HG02642 (cell line): ENCODE measurements around the gene DNAJB2.
"Not testable (repeated sequence)": the region's sequence is repeated elsewhere in the genome, so short reads cannot be mapped to it uniquely, and the experiment has no call there.

ENCODE experiments used
- ATAC-seq: cut with Tn5 transposase; IDR thresholded peaks from one replicate; pipeline ENCODE4 v1.9.1; 2021; ENCODE audit warnings: mild to moderate bottlenecking; ENCODE audit not compliant: unreplicated experiment, poor library complexity

The DNAJB2 gene

DNA sequence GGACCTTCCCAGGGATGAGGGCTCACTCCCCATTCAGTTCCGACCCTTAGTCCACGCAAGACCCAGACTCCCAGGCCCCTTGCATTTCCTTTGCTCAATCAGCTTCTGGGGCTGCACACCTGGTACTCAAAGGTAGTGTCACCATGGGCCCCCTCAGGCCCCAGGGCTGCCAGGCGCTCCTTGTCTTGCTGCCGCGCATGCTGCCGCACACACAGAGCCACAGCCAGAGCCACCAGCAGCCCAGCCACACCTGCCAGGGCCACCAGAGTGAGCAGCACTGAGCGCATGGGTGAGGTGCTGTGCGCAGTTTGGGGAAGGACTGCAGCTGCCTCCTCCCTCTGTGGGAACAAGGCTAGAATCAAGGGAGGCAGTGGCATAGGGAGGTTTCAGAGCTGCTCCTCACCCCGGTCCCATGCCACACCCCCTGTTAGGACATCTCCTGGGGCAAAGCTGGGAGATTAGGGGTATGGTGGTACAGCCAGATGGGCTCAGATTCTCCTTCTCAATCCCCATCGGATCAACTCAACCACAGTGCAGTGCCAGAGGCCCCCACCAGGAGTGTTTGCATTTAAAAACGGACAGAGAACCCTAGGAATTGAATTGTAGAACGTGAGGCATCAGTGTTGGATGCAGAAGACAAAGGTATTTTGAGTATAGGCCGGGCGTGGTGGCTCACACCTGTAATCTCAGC, 18.7 kb downstream of the DNAJB2 start:
- ATAC-seq: no peak

DNA sequence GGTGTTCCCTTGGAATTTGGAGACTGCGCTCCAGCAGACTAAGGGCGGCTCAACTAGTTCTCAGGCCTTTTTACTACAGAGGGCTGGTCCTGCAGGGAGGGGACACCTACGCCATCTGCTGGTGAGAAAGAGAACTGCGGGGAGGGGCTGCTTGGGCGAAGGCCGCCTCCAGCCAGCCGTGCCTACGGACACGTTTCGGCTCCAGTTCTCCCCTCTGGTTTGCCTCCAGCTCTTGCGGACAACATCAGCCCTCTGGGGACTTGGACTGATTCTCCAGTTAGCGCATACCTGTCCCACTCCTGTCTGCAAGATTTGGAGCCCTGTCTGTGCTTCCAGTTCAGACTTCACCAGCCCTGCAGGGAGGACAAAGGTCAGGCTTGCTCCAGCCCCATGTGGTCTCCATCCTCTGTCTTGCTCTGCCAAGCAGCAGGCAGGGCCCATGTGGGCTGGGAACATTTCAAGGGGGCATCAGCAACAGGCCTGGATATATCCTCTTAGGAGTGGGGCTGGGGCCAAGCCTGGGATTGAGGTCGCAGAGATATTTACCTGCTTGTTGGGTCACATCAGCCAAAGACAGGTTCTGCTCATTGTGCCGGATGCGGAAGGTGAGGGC, 19.7 kb downstream of the DNAJB2 start:
- ATAC-seq: no peak

DNA sequence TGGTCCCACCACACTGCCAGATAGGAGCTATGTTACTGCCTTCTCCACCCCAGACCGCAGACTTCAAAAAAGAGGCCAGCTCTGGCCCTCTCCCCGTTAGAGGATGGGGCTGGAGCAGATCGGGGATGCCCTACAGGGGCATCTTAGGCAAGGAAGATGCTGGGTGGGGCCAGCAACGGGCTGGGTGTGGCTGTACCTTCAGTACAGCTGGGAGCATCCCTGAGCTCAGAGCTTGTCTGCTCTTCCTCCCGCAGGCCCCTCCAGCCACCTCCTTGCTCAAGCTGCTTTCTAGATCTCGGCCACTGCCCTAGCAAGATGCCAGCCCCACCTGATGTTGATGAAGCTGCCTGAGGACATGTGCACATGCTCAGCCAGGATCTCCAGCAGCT, 20.2 kb downstream of the DNAJB2 start:
- no peak for ATAC-seq

DNA sequence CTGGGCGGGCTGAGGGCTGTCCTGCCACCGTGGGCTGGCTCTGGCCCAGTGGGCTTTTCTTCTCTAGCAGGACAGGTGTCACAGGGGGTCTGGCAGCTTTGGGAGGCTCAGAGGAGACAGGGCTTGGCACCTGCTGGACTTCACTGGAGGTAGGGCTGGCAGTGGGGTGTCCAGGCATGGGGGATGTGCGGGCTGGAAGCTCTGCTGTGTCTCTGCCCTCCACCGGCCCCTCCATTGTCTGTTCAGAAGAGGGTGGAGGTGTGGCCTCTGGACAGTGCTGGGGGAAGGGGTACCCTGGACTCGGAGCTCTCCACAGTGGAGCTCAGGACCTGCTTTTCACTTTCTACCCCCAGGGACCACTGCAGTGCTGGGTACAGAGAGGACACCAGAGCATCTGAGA, 20.9 kb downstream of the DNAJB2 start:
- ATAC-seq: no peak

DNA sequence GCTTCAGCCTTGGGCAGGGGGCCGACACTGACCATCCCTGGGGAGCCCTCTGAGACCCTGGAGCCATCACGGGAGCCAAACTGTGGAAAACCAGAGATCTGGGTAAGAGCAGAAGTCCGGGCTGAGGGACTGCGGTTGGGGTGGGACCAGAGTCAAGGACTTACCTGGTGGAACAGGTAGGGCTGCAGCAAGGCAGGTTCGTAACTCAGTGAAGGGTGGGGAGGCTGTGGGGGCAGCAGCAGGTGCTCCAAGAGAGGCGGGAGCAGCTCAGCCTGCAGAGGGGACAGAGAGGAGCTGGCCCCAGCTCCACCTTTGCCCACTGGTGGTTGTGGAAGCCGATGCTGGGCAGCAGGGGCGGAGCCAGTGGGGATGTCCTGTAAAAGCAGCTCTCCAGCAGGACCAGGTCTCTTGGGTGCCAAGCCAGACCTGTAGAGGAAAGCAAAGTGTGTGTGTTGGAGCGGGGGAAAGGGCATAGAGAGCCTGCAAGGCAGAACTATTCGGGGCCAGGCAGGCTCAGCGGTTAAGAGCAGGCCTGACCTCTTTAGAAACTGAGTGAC, 23.3 kb downstream of the DNAJB2 start:
- no peak for ATAC-seq

DNA sequence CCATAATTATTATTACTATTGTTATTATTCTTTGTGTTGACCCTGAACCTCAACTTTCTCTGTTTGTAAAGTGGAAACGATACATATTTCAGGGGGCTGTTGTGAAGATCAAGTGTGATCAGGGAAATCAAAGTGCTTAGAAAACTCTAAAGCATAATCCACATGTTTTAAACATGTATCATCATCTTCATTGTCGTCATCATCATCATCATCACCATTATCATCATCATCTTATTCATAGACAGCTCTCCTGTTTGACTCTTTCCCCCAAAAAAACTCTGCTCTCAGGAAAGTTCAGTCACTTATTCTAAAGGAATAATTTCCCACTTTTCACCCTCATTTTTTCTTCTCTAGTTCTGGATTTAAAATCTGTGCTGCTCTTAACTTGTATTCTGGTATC, 25.1 kb downstream of the DNAJB2 start:
- ATAC-seq: no peak

DNA sequence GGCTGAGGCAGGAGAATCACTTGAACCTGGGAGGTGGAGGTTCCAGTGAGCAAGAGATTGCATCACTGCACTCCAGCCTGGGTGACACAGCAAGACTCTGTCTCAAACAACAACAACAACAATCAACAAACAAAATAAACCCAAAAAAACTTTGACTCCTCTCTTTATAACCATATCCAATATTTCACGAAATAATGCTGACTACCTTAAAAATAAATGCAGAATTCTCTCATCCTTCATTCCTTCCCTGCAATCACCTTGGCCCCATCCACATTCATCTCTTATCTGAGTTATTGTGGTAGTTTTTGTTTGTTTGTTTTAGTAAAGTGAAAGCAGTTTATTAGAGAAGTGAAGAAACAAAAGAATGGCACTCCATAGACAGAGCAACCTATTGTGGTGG, 26.9 kb downstream of the DNAJB2 start:
- no peak for ATAC-seq

DNA sequence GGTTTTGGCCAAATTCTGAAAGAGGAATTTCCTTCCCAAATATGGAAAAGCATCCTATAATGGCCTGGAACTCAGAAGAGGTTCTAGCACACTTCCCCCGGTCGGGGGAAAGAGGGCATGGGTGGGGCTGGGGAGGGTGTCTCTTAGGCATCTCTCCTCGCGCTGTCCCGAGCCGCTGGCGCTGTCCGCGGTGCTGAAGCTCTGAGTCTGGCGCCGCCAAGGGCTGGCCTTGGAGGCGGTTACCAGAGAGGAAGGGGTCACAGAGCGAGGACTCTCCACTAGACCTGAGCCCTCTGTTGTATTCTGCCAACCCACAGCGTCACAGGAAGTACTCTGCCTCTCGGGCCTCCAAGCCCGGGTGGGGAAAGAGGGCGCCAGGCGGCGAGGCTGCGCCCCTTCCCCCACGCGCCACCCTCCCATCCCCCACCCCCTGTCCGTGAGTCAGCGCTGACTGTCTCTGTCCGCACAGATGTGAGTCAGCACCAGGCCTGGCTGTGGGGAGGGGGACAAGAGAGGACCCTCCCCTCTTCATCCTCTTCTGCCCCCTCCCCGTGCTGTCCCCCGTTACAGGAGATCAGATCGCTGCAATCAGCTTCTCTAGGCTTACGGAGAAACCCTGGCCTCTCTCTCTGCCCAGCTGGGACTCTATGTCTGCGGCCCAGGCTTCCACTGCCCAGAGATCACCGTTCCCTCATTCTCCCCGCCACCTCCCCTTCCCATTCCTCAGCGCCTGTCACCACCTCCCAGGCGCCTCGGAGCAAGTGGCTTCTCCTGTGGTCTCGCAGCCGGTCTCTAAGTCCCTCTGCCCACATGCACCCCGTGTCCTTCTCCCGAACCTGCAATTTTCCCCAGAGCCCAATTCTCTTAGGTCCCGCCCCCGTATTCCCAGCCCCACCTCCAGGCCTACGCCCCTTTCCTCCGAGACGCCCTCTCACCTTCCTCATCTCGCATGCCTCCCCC, 29.3 kb downstream of the DNAJB2 start:
- no peak for ATAC-seq

DNA sequence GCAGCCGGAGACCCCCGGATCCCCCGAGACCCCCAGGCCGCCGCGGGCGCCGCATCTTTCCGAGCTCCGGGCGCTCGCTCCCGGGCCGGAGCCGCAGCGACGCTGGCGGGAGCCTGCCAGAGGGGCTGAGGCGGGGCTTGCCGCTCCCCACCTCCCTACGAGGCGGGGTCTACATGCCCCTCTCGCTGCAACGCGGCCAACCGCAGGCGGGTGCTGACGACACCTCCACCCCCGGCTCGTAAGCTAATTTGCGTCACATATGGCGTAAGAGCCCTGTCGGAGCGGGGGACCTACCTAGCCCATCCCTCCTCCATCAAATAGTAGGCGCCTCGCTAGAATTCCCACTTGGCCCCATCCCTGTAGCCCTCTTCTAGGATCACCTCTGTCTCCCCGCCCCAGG, 30.1 kb downstream of the DNAJB2 start, which contains the start of gene PTPRN:
TSS of gene PTPRN (minus strand) at position 124 of the 400 bp plus-strand sequence. CDS start at position 55, 69 bp downstream.
- no peak for ATAC-seq

DNA sequence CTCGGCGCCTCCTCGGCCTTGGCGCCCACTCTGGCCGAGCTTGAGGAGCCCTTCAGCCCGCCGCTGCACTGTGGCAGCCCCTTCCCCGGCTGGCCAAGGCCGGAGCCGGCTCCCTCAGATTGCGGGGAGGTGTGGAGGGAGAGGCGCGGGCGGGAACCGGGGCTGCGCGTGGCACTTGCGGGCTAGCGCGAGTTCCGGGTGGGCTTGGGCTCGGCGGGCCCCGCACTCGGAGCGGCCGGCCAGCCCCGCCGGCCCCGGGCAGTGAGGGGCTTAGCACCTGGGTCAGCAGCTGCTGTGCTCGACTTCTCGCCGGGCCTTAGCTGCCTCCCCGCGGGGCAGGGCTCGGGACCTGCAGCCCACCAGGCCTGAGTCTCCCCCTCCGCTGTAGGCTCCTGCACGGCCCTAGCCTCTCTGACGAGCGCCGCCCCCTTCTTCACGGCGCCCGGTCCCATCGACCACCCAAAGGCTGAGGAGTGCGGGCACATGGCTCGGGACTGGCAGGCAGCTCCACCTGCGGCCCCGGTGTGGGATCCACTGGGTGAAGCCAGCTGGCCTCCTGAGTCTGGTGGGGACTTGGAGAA, 33.6 kb downstream of the DNAJB2 start:
- not testable (repeated sequence) for ATAC-seq

DNA sequence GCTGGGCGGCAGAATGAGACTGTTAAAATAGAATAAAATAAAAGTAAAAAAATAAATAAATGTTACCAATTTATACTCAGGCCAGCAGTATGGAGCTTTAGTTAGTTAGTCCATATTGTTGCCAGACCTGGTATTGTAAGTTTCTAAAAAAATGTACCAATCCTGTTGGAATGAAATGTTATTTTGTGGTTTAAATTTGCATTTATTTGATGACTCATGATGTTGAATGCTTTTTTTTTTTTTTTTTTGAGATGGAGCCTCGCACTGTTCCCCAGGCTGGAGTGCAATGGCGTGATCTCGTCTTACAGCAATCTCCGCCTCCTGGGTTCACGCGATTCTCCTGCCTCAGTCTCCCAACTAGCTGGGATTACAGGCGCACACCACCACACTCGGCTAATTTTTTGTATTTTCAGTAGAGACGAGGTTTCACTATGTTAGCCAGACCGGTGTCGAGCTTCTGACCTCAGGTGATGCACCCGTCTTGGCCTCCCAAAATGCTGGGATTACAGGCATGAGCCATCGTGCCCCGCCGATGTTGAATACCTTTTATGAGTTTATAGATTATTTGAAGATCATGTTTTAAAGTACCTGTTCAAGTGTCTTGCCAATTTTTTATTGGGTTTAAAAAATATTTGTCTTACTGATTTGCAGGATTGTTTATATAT, 35.8 kb downstream of the DNAJB2 start:
- ATAC-seq: no peak

DNA sequence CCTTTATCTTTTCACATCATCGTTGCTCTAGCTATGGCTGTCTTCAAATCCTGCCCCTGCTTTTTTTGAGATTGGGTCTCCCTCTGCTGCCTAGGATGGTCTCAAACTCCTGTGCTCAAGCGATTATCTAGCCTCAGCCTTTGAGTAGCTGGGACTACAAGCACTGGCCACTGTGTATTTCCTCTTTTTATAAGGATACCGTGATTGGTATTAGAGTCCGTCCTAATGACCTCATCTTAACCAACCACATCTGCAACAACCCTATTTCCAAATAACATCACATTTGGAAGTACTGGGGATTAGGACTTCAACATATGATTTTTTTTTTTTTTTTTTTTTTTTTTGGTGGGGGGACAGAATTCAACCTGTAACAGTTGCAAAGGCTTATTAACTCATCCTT, 44.3 kb downstream of the DNAJB2 start:
- no peak for ATAC-seq

DNA sequence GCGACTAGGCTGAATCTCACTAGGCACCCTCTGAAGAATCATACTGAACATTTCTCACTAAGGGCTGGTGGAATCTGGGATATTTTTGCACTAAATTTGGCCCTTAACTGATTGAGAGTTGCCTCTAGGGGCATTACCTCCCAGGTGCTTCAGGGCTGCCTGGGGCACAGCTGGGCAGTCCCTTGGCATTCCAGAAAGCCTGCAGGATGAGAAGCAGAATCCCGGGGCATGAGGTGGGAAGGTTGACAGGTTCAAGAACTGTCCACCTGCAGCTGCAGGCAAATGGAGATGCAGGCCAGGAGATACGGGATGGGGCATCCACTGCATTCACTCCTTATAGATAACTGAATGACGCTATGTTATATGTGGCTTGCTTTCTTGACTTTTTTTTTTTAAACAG, 46.0 kb downstream of the DNAJB2 start:
- ATAC-seq: no peak

DNA sequence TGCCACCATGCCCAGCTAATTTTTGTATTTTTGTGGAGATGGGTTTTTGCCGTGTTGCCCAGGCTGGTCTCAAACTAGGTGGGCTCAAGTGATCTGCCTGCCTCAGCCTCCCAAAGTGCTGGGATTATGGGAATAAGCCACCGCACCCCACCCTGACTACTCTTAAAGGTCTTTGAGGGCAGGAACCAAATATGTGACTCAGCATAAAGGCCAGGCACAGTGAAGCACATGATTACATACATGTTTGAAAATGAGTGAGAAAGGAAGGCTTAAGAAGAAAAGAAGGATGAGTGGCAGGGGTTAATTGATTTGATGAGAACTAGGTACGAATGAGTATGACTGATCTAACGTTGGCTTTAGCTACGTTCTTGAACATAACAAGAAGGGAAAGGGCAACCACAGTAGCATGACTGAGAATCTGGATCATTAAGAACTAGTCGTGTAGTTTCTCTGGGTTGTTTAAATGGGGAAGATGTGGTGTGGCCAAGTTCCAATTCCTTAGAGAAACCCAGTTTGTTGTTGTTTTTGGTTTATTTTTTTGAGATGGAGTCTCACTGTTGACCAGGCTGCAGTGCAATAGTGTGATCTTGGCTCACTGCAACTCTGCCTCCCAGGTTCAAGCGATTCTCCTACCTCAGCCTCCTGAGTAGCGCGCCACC, 46.6 kb downstream of the DNAJB2 start:
- no peak for ATAC-seq

DNA sequence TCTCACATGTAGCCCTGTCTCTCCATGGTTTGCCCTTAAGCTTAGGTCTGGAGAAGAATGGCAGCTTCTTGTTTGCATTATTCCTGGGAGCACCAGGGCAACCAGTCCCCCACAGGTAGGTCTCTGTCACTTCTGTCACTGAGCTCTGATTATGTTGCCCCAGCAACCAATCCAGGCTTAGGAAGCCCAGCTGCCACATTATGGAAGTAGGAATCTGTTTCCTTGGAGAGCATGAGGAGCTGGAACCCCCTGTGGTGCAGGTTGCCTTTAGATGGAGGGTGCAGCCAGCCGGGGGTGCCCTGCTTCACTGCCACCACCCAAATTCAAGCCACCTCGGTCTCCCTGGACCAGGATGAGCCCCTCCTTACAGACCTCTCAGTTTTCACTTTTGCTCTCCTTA, 48.6 kb downstream of the DNAJB2 start:
- no peak for ATAC-seq

DNA sequence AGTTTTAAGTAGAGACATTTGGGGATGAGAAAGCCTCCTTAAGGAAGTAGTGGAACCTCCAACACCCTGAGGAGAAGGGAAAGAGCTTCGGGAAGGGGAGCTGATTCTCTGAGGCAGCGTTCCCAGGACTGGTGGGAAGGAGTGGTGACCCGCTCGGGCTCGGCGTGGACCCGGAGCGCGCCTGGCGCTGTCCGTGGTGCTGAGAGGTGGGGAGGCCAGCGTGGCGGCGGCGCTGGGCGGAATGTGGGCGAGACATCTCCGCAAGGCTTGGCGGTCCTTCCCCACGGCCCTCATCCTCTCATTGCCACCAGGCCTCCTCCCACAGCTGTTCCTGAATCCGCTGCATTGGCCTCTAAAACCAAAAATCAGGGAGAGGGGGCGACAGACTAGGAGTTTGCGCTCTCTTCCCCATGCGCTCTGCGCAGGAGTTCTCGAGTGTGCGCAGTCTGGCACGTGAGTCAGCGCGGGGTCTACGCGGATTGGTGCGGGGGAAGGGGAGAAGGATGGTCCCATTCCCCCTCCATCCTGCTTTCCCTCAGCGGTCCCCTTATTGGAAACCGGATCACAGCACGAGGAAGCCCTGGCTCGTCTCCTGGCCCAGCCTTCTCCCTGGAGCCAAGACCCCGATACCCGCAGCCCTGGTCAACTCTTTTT, 52.5 kb downstream of the DNAJB2 start:
- no peak for ATAC-seq

DNA sequence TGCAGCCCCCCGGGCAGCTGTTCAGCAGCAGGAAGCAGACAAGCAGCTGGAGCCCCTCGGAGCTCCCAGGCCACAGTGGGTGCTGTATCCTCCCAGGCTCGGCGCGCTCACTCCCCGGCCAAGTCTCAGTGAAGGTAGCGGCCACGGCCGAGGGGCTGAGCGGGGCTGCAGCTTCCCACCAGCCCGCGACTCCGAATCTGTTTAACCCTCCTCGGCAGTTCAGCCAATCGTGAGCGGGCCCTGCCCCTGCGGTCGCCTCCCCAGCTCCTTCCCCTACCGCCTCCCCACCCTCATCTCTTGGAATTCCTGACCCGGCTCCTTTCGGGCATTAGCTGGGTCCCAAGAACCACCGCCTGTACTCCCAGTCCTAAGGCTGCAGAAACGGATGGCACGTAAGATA, 53.4 kb downstream of the DNAJB2 start, which contains the start of gene RESP18:
TSS of gene RESP18 (minus strand) at position 203 of the 400 bp plus-strand sequence.
- ATAC-seq: no peak

DNA sequence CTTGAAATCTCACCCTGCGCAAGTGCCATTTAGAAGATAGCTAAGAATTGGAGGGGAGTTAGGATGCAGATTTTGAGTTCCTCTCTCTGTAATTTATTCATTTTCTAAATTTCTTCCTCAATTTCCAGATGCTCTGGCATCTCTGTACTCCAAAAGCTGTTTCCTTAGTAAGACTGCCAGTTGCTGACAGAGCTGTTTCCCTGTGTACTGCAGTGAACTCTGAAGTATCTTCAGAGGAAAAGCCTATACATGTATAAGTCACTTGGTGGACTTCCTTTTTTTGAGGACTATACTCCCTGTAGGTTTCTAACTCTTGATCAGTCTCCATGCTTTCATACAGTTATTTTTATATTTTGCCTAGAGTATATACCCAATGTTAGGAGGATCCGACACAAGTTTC, 54.9 kb downstream of the DNAJB2 start:
- no peak for ATAC-seq

DNA sequence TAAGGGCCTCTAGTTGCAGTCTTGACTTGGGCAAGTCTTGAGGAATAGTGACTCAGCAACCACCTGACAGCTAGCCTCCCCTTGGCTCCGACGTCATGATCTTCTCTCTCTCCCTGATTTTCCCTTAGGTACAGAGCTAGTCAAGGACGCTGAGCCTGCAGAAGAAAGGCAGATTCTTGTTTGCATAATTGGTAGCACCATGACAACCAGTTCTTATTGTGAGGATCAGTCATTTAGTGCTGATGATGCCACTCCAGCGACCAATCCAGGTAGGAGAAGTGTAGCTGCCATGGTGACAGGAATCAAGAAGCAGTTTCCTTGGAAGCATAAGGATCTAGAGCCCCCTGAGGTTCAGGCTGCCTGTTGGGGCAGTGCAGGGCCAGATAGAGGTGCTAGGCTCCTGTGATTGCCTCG, 56.2 kb downstream of the DNAJB2 start:
- ATAC-seq: no peak
